A172 (cell line): ENCODE measurements around the gene ZBTB18. TPM values are rescaled to one million over a fixed set of nuclear protein-coding genes. Genes with fewer than 3 reads are reported as not detected.

ENCODE experiments used
- total RNA-seq: library from RNA; depleted of rRNA; stranded (reverse); fragments of >200 nt; shearing (Covaris generic); gene quantifications from 2 replicates; pipeline ENCODE4 v1.2.3, GENCODE V29; 2014; rRNA removed

Gene ZBTB18
- total RNA-seq, 1 experiment from 2014 or later: 28.8 TPM

Other genes starting within 250 kb of the ZBTB18 start
- gene AKT3, start 201.0 kb upstream of the ZBTB18 start, total RNA-seq: 42.1 and 56.9 TPM in 2 replicates